ENCODE results near the gene INSR.

- no peak for TF ChIP-seq CTCF (IDR thresholded peaks at IDR 0.05; ENCODE audit: insufficient read depth, low read length)
- no peak for TF ChIP-seq SPI1 (IDR thresholded peaks at IDR 0.05; ENCODE audit: borderline replicate concordance, low read depth)
Observed at GRCh38 chr19:7115721-7116120, 178.5 kb downstream of the INSR start.
